Spleen (tissue), 7 donors: Measurements from ENCODE around the gene PBXIP1.

Experiments used
- POLR2A ChIP-seq, 3 donors: fragments of 450-650 bp; IDR thresholded peaks; one replicate each; pipeline ENCODE4 v1.5.1; 2017; ENCODE audit warnings: antibody characterized with exemption in 3 of 3, mild to moderate bottlenecking in 1 of 3
- POLR2AphosphoS5 ChIP-seq, 3 donors: sonication (generic); formaldehyde crosslinking; IDR thresholded peaks; one replicate each; pipeline ENCODE4 v1.5.1; 2017; ENCODE audit warnings: antibody characterized with exemption in 3 of 3
- TF ChIP-seq, protein P1 (sequence below), 11 experiments: fragments of 200-600 bp in 7 of 11; fragments of 450-650 bp in 4 of 11; sonication (generic) in 4 of 11; IDR thresholded peaks in 8 of 11; conservative IDR thresholded peaks in 3 of 11; 1 replicate in 7 of 11; 2 replicates in 4 of 11; pipeline versions ENCODE4 v1.4.0 to v1.8.0; 2016 to 2021; ENCODE audit warnings: antibody characterized with exemption in 11 of 11, inconsistent platforms in 4 of 11, mild to moderate bottlenecking in 1 of 11
- donor health status: DM: no; HTN: no; CAD: no; lungs with moderate emphysema.
- donor health status: DM: no; HTN: no; CAD: no.
- donor health status: DM: no; HTN: no; CAD: no.

- no peak for TF ChIP-seq POLR2A (IDR thresholded peaks at IDR 0.05)
- TF ChIP-seq, protein P1, sequence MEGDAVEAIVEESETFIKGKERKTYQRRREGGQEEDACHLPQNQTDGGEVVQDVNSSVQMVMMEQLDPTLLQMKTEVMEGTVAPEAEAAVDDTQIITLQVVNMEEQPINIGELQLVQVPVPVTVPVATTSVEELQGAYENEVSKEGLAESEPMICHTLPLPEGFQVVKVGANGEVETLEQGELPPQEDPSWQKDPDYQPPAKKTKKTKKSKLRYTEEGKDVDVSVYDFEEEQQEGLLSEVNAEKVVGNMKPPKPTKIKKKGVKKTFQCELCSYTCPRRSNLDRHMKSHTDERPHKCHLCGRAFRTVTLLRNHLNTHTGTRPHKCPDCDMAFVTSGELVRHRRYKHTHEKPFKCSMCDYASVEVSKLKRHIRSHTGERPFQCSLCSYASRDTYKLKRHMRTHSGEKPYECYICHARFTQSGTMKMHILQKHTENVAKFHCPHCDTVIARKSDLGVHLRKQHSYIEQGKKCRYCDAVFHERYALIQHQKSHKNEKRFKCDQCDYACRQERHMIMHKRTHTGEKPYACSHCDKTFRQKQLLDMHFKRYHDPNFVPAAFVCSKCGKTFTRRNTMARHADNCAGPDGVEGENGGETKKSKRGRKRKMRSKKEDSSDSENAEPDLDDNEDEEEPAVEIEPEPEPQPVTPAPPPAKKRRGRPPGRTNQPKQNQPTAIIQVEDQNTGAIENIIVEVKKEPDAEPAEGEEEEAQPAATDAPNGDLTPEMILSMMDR (IDR thresholded peaks at IDR 0.05 in 8 of 11, conservative IDR thresholded peaks at IDR 0.05 in 3 of 11), result no peak
- no peak for TF ChIP-seq POLR2AphosphoS5 (IDR thresholded peaks at IDR 0.05)
These were observed 31.4 kb upstream of the PBXIP1 start for GRCh38 chr1:154987326-154987725.
